Measurements from ENCODE around the gene SRRM4.

The SRRM4 gene

GRCh38 chr12:119169150-119169549, 187.8 kb downstream of the SRRM4 start:
- Mint-ChIP-seq H3K27me3 (ENCODE audit: low read depth) (peaks cover 29% of the 10 kb centered on the region), H3K36me3 (ENCODE audit: low read depth) (no peaks in the 10 kb centered on the region), H3K4me3 (no peak overlapping the region), H3K27ac (no peak overlapping the region), H3K9me3 (no peaks in the 10 kb centered on the region), H3K4me1 (no peaks in the 10 kb centered on the region)
- TF ChIP-seq CTCF (IDR thresholded peaks at IDR 0.05; ENCODE audit: unreplicated experiment in 3 of 3) = no peak

DNA sequence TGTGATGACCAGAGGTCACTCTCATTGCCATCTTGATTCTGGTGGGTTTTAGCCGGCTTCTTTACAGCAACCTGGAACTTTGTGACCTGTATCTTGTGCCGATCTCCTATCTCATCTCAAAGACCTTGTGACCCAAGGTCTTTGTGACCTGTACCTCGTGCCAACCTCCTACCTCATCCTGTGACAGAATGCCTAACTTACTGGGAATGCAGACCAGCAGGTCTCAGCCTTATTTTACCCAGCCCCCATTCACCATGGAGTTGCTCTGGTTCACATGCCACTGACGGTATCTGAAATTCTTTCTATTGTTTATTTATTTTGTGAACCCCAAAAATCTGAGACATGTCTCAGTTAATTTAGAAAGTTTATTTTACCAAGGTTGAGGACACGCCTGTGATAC, 189.9 kb downstream of the SRRM4 start:
- H3K4me1 Mint-ChIP-seq = peaks cover 3% of the 10 kb centered on the region
- H3K4me3 Mint-ChIP-seq = no peak overlapping the region
- no peaks in the 10 kb centered on the region for H3K36me3 Mint-ChIP-seq (ENCODE audit: low read depth)
- peaks cover 20% of the 10 kb centered on the region for H3K27me3 Mint-ChIP-seq (ENCODE audit: low read depth)
- no peaks in the 10 kb centered on the region for H3K9me3 Mint-ChIP-seq
- H3K27ac Mint-ChIP-seq = no peak overlapping the region
- no peak for TF ChIP-seq CTCF (IDR thresholded peaks at IDR 0.05; ENCODE audit: unreplicated experiment in 3 of 3)

- TF ChIP-seq CTCF (IDR thresholded peaks at IDR 0.05; ENCODE audit: unreplicated experiment in 3 of 3) = no peak
- Mint-ChIP-seq H3K27me3 (ENCODE audit: low read depth) (peaks cover 21% of the 10 kb centered on the region), H3K4me3 (no peak overlapping the region), H3K9me3 (no peaks in the 10 kb centered on the region), H3K27ac (no peak overlapping the region), H3K4me1 (peaks cover 8% of the 10 kb centered on the region), H3K36me3 (ENCODE audit: low read depth) (no peaks in the 10 kb centered on the region)
Measured at GRCh38 chr12:119171691-119172425, 190.5 kb downstream of the SRRM4 start.

GRCh38 chr12:119175081-119175480, 193.7 kb downstream of the SRRM4 start:
- Mint-ChIP-seq H3K4me3 (no peak overlapping the region), H3K27me3 (ENCODE audit: low read depth) (peaks cover 23% of the 10 kb centered on the region), H3K27ac (no peak overlapping the region), H3K9me3 (no peaks in the 10 kb centered on the region), H3K36me3 (ENCODE audit: low read depth) (no peaks in the 10 kb centered on the region), H3K4me1 (peaks cover 32% of the 10 kb centered on the region)
- no peak for TF ChIP-seq CTCF (IDR thresholded peaks at IDR 0.05; ENCODE audit: unreplicated experiment in 3 of 3)

DNA sequence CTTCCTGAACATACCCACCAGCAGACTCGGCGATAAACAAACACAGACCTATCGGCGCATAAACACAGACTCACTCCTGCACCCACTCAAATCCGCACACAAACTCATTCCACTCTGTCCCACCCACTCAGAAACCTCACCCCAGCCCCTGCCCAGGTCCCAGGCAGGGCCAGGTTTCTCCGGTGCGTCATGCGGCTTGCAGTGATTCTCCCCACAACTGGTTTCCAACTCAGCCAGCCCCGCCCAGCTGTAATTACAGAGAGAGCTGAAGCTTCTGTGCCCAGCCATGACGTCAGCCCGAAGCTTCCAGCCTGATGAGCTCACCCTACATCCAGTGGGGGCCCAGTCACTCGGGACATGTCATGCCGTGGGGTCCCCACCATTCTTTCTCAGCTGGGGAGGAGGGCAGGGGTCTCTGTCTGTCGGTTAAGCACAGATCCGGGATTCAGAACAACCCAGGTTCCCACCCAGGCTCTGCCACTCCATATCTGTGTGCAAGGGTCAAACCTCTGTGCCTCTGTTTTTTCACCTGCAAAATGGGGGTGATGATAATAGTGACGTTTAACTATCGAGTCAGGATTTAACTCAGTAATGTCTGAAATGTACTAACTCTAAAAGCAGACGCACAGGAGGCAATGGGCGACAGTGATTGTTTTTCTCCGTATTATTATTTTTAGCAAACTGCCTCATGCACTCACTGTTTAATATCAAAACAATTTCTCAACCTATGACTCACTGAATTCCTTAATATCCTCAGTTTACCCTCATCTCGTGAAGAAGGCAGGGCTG, 195.1 kb downstream of the SRRM4 start:
- TF ChIP-seq CTCF (IDR thresholded peaks at IDR 0.05; ENCODE audit: unreplicated experiment in 3 of 3) = no peak
- no peaks in the 10 kb centered on the region for H3K36me3 Mint-ChIP-seq (ENCODE audit: low read depth)
- peak overlapping the region in 2 of 3 experiments; percentile 61 to 78 for H3K27ac Mint-ChIP-seq
- peak overlapping the region in 2 of 3 experiments; percentile 33 to 55 for H3K4me3 Mint-ChIP-seq
- peaks cover 40% of the 10 kb centered on the region for H3K4me1 Mint-ChIP-seq
- peaks cover 25% of the 10 kb centered on the region for H3K27me3 Mint-ChIP-seq (ENCODE audit: low read depth)
- H3K9me3 Mint-ChIP-seq = no peaks in the 10 kb centered on the region

Measured in nephron (organoid).